CD4-positive, alpha-beta T cell treated with Interleukin-4 for 1 hour (primary cell): ENCODE data around the gene POLN.

Experiments
- DNase-seq, 2 donors: peaks; one replicate each; pipeline ENCODE4 v3.0.0-alpha.2; 2020 to 2022

Gene POLN

GRCh38 chr4:2103843-2104547, 137.9 kb downstream of the POLN start:
- no peak for DNase-seq

GRCh38 chr4:2103127-2103842, 138.6 kb downstream of the POLN start:
- no peak for DNase-seq

GRCh38 chr4:2102045-2102883, 139.7 kb downstream of the POLN start:
- no peak for DNase-seq

GRCh38 chr4:2101346-2102044, 140.4 kb downstream of the POLN start:
- DNase-seq: no peak

- no peak for DNase-seq
Observed at GRCh38 chr4:2096073-2096609, 145.8 kb downstream of the POLN start.

- DNase-seq: no peak
Observed at GRCh38 chr4:2095236-2096072, 146.5 kb downstream of the POLN start.

GRCh38 chr4:2094545-2094944, 147.4 kb downstream of the POLN start:
- no peak for DNase-seq

- DNase-seq: no peak
Observed at GRCh38 chr4:2093265-2093664, 148.7 kb downstream of the POLN start.

- no peak for DNase-seq
Observed at GRCh38 chr4:2092669-2093053, 149.3 kb downstream of the POLN start.

GRCh38 chr4:2091990-2092668, 149.8 kb downstream of the POLN start:
- no peak for DNase-seq

GRCh38 chr4:2090642-2091041, 151.3 kb downstream of the POLN start:
- DNase-seq: no peak

- no peak for DNase-seq
Observed at GRCh38 chr4:2089222-2089621, 152.7 kb downstream of the POLN start.

- DNase-seq: no peak
Observed at GRCh38 chr4:2087170-2087569, 154.8 kb downstream of the POLN start.

- peak in 1 of 2 donors; percentile 6 for DNase-seq
Observed at GRCh38 chr4:2085496-2085901, 156.4 kb downstream of the POLN start.

- peak in 1 of 2 donors; percentile 7 for DNase-seq
Observed at GRCh38 chr4:2084316-2084715, 157.6 kb downstream of the POLN start.

- no peak for DNase-seq
Observed at GRCh38 chr4:2083826-2084160, 158.1 kb downstream of the POLN start.

- peak in 1 of 2 donors; percentile 8 for DNase-seq
Observed at GRCh38 chr4:2083116-2083825, 158.7 kb downstream of the POLN start.

GRCh38 chr4:2082627-2083026, 159.3 kb downstream of the POLN start:
- DNase-seq: peak in 1 of 2 donors; percentile 0

GRCh38 chr4:2082118-2082517, 159.8 kb downstream of the POLN start:
- DNase-seq: peak in 1 of 2 donors; percentile 2

GRCh38 chr4:2081540-2081939, 160.4 kb downstream of the POLN start:
- peak in 1 of 2 donors; percentile 5 for DNase-seq
